HG02870 (cell line): Measurements from ENCODE around the gene PODNL1.
"Not testable (repeated sequence)": the region's sequence is repeated elsewhere in the genome, so short reads cannot be mapped to it uniquely, and the experiment has no call there.

Source experiments
- ATAC-seq: cut with Tn5 transposase; IDR thresholded peaks from one replicate; pipeline ENCODE4 v1.9.1; 2021; ENCODE audit warnings: mild to moderate bottlenecking, moderate library complexity; ENCODE audit not compliant: unreplicated experiment

Gene PODNL1

GRCh38 chr19:13973479-13973878 lies 35.3 kb upstream of the PODNL1 start:
- ATAC-seq: not testable (repeated sequence)

DNA sequence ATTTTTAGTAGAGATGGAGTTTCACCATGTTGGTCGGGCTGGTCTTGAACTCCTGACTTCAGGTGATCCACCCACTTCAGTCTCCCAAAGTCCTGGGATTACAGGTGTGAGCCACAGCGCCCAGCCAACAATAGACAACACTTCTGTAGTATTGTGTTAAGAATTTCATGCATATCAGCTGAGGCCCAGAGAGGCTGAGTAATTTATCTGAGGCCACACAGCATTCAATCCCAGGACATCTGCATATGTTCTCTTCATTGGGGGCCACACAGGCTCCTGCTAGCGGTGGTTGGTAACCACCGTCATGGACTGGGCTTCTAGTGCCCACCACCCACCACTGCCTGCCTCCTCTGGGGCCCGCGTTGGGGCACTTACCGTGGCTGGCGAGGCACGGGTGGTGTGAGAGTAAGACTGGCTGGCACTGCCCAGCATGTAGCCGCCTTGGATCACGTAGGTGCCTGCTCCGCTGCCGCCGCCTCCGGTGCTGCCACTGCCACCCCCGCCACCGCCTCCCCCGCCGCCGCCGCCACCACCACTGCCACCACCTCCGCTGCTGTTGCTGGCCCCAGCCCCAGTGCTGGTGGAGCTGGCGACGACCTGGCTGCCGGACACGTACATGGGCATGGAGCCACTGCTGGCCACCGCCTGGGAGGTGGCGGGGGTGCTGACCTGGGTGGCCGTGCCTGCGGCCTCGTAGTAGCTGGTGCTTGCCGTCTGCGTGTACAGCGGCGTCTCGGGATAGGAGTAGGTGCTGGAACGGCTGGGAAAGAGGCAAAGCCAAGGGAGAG lies 34.3 kb upstream of the PODNL1 start:
- ATAC-seq: no peak

- ATAC-seq: not testable (repeated sequence)
These were observed 33.7 kb upstream of the PODNL1 start for GRCh38 chr19:13971868-13972267.

GRCh38 chr19:13969897-13970296 lies 31.7 kb upstream of the PODNL1 start:
- ATAC-seq: no peak

GRCh38 chr19:13968999-13969398 lies 30.8 kb upstream of the PODNL1 start:
- no peak for ATAC-seq

- no peak for ATAC-seq
These were observed 30.2 kb upstream of the PODNL1 start for GRCh38 chr19:13968383-13968935.

DNA sequence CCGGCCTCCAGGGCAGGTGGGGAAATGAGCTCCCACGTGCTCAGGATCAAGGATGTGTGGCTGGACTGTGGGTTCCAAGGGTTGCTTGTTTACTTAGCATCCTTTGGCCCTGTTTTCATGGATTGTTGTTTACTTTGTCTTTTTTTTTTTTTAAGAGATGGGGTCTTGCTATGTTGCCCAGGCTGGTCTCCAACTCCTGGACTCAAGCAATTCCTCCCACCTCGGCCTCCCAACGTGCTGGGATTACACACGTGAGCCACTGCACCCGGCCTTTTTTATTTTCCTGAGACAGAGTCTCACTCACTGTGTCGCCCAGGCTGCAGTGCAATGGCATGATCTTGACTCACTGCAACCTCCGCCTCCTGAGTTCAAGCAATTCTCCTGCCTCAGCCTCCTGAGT lies 29.0 kb upstream of the PODNL1 start:
- ATAC-seq: not testable (repeated sequence)

DNA sequence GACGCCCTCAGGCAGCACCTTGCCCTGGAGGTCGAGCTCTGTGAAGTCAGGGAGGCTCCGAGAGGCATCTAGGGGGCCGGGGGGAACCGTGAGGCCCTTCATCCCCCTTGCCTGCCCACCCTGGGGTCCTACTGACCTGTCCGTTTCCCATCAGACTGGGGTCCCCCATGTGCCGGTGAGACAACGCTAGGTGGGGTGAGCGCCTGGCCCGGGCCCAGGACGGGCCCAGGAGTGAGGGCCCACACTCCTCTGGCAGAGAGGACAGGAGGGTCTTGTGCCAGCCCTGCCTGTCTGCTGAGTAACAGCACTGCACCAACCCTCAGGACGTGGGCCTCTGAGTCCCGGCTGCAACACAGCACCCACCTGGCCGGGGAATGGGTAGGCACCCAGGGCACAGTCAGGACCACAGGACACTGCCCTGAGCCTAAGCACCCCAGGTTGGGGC lies 28.5 kb upstream of the PODNL1 start:
- no peak for ATAC-seq

DNA sequence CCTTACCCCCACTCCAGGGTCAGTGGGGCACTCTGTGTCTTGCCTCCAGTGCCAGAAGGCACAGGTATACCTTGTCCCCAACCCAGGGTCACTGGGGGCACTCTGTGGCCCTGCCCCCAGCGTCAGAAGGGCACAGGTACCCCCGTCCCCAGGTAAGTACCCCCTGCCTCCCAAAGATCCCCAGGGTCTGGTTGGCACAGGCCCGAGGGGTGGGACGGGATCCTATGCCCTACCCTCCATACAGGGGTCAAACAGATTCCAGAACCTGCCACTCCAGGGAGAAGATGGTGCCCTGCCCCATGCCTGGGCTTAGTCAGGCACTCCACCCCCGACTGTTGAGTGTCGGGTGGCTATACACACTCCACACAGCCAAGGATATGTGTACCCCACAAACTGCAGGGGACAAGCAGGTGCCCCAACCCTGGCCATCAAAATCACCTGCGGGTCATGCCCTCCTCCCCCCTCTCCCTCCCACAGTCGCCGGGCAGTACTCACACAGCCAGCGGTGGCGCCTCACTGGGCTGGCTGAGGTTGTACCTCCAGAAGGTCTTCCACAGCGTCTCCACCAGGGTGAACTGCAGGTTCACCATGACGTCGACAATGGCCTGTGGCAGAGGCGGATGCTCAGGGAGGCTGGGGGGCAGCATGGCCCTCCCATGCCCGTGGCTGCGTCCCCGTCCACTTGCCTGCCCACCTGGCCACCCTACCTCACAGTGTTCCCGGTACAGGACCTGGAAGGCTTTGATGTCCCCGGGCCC lies 27.9 kb upstream of the PODNL1 start:
- ATAC-seq: no peak

GRCh38 chr19:13965377-13965896 lies 27.2 kb upstream of the PODNL1 start:
- ATAC-seq: no peak

DNA sequence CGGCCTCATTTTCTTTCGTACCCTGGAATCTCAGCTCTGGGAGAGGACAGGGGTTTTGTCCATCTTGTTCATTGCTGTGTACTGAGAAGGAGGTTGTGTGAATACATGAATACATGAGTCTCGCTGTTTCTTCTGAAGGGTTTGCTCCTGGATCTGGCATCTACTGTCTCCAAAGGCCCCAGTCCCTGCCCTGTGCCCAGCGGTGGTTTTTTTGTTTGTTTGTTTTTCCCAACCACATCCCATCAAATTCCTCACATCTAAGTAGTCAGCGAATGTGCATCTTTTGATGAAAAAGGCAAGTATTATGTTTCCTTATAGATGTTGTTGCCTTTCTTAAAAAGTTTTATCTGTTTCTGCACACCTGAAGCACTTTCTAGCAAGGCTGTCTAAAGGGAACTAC lies 26.6 kb upstream of the PODNL1 start:
- no peak for ATAC-seq

DNA sequence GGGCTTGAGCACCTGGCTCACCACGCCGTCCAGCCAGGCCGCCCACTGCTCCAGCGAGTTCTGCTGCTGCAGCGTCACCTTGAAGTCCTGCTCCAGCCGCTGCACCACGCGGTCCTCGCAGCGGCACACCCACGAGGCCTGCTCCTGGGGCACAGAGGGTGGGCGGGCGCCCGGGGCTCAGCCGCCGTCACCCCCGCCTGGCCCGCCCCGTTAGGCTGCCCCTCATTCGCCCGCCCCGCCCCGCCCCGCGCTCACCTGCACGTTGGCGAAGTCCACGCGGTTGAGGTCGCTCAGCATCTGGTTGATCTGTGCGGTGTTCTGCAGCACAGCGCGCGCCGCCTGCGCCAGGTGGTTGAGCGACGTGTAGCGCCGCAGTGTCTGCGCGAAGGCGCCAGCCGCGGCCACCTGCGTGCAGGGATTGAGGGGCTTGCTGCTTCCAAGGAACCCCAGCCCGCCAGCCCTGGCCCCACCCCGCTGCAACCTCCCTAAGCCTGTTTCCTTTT lies 25.4 kb upstream of the PODNL1 start:
- ATAC-seq: no peak

DNA sequence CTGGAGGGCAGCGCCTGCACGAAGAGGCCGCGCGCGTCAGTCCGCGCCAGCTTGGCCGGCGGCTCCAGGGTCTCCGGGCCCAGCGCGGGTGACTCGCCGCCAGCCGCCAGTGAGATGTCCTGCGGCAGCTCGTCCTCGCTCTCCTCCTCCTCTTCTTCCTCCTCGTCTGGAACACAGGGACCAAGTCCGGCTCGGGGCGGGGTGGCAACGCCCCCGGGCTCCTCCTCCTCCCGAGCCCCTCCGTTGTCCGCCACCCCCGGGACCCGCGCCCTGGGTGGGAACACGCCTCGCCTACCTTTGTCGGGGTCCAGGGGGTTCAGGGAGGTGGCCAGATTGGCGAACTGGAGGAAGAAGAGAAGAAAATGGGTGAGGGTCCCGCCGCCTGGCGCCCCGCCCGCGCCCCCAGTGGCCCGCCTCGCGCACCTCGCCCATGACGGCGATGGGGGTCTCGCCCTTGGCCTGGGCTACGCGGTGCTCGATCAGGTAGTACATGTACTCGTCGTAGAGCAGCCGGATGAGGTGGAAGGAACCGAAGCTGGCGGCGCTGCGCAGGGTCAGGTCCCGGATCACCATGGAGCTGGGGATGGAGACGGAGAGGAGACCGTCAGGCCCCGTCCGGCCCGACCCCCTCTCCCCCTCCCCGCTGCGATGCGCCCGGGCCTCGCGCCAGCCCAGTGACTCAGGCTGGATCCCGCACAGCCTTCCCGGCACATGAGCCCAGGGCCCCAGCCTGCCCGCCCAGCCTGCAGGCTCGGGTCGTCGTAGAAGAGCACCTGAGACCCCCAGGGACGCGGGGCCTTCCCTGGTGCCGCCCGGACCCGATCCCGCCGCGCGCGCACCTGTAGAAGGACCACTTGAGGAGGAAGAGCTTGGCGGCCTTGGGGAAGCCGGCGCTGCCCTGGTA lies 24.7 kb upstream of the PODNL1 start:
- ATAC-seq: no peak

DNA sequence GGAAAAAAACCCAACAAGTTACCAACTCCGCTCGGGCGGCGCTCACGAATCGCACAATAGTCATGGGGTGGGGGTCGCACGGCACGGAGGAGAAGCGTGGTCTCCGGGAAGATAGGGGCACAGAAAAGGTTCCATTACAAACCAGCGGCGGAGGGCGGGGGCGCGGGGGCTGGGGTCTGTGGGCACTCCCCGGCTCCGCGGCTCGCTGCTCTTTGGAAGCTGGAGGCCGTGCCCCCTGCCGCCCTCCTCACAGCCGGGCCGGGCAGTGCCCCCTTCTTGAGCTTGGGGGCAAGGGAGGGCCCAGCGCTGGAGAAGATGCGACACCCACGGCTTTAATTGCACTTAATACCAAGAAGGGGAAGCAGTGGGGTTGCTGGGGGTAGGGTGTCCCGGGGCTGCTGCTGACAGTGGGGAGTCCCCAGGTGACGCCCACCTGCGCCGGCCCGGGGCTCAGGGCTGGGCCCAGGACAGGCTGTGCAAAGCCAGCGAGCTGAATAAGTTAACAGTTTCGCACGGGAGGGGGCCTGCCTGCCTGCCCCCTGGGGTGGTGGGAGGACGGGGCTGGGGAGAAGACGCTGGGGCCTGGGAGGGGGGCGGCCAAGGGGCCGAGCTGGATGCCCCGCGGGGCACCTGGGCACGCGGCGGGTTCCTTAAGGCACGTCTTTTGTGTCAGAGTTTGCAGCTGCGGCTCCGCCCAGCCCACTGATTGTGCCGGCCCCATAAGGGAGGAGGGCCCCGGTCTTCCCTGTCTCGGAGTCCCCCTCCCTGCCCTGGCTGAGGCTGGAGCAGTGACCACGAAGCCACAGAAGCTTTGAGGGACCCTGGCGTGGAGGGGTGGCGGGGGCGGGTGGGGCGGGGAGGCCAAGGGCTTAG lies 23.8 kb upstream of the PODNL1 start:
- ATAC-seq: no peak

DNA sequence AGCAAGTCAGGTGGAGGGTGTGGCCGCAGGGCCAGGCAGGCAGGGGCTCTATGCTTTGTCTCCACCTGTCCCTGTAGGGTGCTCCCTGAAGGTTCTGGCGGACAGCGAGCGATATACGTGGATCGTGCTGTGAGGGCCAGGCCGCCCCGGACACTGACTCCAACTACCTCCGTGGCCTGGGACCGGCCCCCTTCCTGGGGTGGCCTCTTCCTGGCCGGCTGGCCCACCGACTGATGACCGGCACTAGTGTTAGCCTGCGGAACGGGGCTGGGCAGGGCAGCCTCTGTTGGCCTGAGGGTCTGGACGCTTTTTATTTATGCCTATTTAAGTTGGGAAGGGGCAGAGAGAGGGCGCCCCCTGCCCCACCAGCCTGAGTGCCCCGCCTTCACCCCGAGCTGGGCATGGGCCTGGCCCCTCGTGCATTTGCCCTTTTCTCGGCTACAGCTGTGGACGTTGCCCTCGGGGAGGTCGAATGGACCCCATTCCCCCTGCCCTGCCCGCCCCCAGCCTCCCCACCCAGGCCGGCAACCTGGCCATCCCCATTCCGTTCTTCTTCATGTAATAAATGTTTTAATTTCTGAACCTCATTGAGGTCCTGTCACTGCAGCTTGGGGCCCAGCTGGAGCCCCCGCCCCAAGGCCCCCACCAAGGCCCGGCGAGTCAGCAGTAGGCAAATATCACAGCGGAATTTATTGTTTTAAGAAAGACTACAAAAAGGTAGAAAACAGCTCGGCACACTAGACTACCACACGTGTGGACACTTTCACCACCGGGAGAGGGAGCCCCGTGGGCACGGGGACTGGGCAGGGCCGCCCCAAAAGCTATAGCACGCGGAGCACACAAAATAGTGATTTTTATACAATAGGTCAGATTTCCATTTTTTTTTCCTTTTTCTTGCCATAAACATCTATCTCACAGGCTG lies 22.9 kb upstream of the PODNL1 start:
- no peak for ATAC-seq

- ATAC-seq: no peak
These were observed 22.0 kb upstream of the PODNL1 start for GRCh38 chr19:13959962-13960862.
